Medulla oblongata (tissue), 1 donor: ENCODE results near the gene NCK1.

ENCODE experiments used
- DNase-seq: peaks from one replicate; pipeline ENCODE4 v3.0.0-alpha.2; 2015; ENCODE audit errors: extremely low spot score

The NCK1 gene

DNA sequence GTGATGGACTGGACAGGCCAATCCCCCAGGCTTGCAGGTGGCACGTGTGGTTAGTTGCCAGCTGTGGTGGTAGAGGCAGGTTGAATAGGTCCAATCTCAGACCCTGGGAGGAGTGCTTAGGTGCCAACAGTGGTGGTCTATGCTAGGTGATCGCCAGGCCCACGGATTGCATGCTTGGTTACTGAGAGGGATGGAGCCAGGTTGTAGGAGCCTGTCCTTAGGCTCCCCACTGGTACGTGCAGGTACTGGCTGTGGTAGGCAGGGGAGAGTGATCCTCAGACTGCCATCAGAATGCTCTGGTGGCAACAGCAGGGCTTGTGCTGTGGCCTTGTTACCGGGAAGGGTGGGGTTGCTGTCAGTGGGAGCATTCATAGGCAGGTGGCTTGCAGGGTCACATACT lies 44.7 kb downstream of the NCK1 start:
- DNase-seq, result no peak

- no peak for DNase-seq
These were observed 46.3 kb downstream of the NCK1 start for GRCh38 chr3:136908297-136908696.

DNA sequence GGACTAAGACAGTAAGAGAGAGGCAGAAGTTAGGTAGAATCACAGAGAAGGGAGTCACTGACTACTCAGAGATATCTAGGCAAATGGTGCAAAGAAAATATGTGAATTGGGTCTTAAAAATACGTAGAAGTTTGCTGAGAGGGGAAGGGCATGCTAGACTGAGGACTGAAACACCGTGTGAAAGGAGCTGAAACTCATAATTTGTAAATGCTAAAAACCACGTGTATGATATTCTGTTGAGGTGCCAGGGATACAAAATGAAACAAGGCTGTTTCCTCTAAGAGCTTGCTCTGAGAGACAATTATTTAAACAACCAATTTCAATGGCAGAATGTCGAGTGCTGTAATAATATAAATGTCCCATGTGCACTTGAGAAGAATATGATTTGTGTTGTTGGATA lies 47.2 kb downstream of the NCK1 start:
- DNase-seq, result no peak

DNA sequence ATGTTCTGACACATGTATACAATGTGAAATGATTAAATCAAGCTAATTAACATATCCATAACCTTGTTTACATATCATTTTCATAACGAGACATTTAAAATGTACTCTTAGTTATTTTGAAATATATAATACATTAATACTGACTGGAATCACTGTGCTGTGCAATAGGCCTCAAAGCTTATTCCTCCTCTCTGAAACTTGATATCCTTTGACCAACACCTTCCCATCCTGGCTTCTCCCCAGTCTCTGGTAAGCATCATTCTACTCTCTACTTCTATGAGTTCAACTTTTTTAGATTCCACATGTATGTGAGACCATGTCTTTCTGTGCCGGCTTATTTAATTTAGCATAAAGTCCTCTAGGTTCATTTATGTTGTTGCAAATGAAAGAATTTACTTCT lies 48.7 kb downstream of the NCK1 start:
- DNase-seq, result no peak

DNA sequence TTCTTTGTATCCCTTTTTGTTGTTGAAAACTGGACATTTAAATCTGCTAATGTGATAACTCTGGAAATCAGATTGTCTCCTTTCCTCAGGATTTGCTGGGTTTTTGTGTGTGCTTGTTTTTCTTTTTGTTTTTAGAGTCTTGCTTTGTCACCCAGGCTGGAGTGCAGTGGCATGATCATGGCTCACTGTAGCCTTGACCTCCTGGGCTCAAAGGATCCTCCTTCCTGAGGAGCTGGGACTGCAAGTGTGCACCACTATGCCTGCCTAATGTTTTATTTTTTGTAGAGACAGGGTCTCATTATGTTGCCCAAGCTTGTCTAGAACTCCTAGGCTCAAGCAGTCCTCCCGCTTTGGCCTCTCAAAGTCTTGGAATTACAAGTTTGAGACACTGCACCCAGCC lies 51.2 kb downstream of the NCK1 start:
- DNase-seq, result no peak

- no peak for DNase-seq
These were observed 52.7 kb downstream of the NCK1 start for GRCh38 chr3:136914739-136915138.

DNA sequence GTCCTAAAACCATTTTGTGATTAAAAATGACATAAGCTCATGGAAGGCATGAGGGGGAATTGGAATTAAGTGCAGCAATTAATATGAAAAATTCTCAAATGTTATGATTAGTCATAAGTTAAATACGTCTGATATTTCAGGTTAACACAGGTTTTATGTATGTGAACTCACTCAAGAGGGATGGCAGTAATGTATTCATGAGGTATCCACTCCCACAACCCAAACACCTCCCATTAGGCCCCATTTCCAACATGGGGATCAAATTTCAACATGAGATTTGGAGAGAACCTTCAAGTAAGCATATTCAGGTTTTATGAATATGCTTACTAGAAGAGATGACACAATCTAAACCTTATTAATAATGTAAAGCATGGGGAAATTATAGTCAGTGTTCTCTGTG lies 54.2 kb downstream of the NCK1 start:
- no peak for DNase-seq

- no peak for DNase-seq
These were observed 58.0 kb downstream of the NCK1 start for GRCh38 chr3:136919799-136920580.

- DNase-seq, result no peak
These were observed 59.0 kb downstream of the NCK1 start for GRCh38 chr3:136920904-136921611.

DNA sequence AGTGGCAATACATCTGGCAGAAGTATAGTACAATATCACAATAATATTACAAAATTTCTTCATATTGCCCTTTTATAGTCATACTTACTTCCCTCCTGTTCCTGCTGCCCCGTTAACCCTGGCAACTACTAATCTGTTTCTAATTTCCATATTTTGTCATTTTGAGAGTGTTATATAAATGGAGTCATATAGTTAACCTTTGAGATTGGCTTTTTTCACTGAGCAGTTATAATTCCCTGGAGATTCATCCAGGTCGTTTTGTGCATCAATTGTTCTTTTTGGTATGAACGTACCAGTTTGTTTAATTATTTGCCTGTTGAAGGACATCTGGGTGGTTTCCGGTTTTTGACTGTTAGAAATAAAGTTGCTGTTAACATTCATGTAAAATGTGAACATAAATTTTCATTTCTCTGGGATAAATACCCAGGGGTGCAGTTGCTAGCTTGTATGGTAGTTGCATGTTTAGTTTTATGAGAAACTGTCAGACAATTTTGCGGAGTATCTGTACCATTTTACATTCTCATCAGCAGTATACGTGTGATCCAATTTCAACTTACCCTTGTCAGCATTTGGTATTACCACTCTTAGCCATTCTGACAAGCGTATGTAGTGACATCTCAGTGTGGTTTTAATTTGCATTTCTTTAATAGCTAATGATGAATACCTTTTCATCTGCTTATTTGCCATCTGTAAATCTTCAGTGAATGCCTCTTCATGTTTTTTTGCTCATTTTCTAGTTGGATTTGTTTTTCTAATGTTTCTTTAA lies 63.6 kb downstream of the NCK1 start:
- DNase-seq, result no peak

- no peak for DNase-seq
These were observed 66.2 kb downstream of the NCK1 start for GRCh38 chr3:136928240-136928639.

DNA sequence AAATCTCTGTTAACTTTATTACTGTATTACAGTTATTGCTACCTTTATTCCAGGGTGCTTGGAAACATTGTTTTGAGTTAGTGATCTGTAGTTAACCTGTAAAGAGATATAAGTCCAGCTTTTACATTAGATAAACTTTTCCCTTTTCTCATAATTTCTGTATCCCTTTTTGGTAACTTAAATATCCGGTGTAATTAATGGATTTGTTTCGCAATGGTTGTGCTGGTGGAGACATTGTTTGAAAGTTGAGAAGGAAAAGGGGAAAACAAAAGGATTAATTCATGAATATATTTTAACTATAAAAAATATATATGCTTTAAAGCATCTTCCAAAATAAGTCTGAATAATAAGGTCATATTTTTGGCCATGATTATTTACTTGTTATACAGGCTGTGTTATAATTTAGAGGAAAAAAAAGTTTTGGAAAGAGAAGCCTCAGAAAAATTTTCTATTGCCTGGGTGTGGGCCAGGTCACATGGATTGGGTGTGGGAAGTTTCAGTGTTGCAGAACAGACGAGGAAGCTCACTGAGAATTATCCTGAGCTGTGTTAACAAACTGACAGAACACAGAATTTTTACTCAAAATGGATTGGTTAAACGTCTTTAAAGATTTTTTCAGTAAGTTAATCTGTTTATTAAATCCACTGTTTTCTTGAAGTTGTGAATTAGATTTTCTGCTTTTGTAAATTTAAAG lies 68.1 kb downstream of the NCK1 start:
- DNase-seq, result peak; percentile 68

- DNase-seq, result no peak
These were observed 69.6 kb downstream of the NCK1 start for GRCh38 chr3:136931606-136932005.

DNA sequence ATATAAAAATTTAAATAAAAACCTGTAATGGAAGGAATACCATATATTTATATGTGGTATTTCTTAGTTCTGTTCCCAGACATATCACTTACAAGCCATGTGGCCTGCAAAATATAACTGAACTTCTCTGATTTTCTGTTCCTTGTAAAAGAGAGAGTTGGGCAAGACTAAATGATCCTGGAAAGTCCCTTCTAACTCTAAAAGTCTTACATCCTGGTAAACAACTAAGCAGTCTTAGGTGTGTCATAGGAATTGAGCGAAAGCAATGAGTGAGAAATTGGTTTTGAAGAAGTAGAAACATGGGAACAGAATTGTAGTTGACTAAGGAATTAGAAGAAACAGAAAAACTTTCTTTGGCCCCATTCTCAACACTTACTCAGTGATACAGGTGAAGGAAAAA lies 70.5 kb downstream of the NCK1 start:
- peak; percentile 44 for DNase-seq

- no peak for DNase-seq
These were observed 71.2 kb downstream of the NCK1 start for GRCh38 chr3:136932978-136933772.

- DNase-seq, result no peak
These were observed 75.2 kb downstream of the NCK1 start for GRCh38 chr3:136937175-136937574.

- no peak for DNase-seq
These were observed 75.8 kb downstream of the NCK1 start for GRCh38 chr3:136937851-136938250.

GRCh38 chr3:136938334-136938733 lies 76.3 kb downstream of the NCK1 start:
- DNase-seq, result no peak

GRCh38 chr3:136939489-136939888 lies 77.5 kb downstream of the NCK1 start:
- DNase-seq, result no peak

- no peak for DNase-seq
These were observed 80.8 kb downstream of the NCK1 start for GRCh38 chr3:136942803-136943202.

DNA sequence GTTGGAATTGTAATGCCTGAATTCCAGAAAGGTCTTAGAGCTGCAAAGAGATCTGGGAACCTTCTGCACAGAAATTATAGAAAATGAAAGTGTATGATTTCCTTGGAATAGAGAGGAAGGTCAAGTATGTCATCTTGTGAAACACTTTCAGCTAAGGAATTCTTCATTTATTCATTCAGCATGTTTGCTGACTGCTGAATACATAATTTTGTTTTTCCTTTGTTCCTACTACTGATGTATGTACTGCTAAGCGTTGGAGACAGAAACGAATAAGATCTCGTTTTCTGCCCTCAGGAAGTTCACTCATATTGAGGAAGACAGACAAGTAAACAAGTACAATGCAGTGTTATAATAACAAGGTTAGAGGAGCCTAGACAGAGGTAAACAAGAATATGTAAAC lies 81.4 kb downstream of the NCK1 start:
- DNase-seq, result no peak
